ENCODE data around the gene GPC1.

GRCh38 chr2:240466579-240467148, 31.2 kb downstream of the GPC1 start:
- TF ChIP-seq, protein P1, sequence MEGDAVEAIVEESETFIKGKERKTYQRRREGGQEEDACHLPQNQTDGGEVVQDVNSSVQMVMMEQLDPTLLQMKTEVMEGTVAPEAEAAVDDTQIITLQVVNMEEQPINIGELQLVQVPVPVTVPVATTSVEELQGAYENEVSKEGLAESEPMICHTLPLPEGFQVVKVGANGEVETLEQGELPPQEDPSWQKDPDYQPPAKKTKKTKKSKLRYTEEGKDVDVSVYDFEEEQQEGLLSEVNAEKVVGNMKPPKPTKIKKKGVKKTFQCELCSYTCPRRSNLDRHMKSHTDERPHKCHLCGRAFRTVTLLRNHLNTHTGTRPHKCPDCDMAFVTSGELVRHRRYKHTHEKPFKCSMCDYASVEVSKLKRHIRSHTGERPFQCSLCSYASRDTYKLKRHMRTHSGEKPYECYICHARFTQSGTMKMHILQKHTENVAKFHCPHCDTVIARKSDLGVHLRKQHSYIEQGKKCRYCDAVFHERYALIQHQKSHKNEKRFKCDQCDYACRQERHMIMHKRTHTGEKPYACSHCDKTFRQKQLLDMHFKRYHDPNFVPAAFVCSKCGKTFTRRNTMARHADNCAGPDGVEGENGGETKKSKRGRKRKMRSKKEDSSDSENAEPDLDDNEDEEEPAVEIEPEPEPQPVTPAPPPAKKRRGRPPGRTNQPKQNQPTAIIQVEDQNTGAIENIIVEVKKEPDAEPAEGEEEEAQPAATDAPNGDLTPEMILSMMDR (conservative IDR thresholded peaks at IDR 0.05 in 1 of 2, IDR thresholded peaks at IDR 0.05 in 1 of 2; ENCODE audit: low read depth in 1 of 2, low read length in 2 of 2) = no peak
- no peak for TF ChIP-seq EZH2 (IDR thresholded peaks at IDR 0.05; ENCODE audit: low read length, missing control alignments)

Data from fibroblast of lung (primary cell).